Kidney tubule cell (primary cell): ENCODE results near the gene TTLL5.

Experiments used
- DNase-seq: peaks from one replicate; pipeline ENCODE4 v3.0.0-alpha.2; 2018; ENCODE audit warnings: low spot score

Gene TTLL5

DNA sequence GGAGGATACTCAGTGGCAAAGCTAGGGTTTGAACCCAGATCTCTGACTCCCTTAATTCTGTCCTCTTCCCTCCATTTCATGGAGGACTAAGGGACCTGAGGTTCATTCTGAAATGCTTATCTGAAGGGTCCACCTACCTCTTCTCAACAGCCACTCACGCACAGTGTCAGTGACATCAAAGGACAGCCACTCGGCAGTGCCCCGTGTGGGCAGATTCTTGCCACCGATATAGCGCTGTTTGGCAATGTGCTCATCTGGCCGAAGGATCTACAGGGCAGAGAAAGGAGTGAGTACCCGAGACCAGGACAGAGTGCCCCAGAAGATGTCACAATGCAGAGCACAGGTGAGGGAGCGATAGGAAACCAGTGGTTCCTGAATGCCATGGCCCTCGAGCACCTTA is 309.9 kb downstream of the TTLL5 start:
- no peak for DNase-seq

DNA sequence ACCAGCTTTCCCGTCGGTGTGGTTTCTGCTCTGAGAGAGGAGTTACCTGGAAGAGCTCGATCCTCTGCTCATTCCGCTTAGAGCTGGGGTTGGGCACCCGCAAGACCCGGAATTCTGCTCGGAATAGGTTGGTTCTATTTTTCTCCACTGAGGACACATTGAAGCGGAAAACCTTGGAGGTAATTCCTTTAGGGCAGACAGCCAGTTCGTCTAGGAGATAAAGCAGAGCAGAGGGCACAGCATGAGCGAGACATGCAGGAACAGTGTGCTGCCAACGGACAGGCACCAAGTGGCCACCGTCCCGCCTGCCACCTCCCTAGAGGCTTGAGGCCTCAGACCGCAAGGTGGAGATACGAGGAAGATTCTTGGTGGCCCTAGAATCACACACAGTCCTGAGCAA is 310.5 kb downstream of the TTLL5 start:
- no peak for DNase-seq

DNA sequence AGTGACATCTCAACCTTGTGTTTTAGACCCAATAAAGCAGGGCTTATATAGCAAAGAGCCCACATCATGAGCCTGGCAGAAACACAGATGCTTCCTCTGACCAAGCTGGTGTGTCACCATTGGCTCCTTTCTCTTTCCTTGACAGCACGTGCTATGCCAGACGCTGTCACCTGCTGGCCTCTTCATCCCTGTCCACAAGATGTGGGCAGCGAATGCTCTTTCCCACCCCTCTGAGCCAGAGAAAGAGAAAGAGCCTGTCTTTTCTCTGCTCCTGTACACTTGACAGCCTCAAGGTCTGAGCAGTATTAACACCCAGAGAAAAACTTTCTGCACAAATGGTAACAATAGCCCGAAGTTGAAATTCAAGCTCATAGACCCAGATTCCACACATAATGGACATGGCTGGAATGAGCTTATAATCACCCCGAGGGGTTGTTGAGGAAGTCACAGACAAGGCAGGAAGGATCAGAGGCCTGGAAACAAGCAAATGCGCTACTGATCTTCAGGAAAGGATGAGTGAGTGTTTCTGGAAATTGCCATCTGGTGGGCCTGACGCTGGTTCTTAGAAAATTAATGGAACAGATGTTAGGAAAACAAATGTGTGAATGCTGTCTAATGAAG is 311.9 kb downstream of the TTLL5 start:
- DNase-seq, result no peak

DNA sequence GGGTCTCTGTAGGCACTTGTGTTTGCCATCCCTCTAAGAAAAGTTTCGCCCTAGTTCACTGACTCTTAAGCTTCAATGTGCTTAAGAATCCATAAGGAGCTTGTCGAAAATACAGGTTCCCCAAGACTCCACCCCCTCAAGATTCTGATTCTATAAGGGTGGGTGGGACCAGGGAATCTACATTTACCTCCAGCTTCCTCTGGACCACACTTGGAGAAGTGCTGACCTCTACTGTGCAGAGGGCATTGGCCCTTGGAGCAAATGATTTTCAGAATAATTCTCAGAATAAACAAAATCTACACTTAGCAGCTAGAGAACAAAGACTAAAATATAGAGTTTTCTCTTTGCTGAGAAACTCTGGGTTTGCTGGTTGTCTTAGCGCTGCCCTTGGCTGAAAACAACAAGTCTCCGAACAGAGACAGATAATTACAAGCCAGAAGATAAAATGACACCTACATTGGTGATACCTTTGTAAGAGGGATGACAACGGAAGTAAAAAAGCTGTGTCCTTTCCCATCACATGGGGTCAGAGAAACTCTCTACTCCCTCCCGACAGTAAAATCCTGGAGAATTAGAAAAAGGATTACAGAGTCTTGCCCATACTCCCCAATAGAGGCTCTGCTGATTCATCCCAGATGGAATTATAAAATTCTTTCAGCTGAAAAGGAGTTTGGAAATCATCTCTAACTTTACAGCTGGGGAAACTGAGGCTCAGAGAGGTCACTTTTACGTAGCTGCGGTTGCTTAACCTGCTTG is 316.0 kb downstream of the TTLL5 start:
- no peak for DNase-seq

DNA sequence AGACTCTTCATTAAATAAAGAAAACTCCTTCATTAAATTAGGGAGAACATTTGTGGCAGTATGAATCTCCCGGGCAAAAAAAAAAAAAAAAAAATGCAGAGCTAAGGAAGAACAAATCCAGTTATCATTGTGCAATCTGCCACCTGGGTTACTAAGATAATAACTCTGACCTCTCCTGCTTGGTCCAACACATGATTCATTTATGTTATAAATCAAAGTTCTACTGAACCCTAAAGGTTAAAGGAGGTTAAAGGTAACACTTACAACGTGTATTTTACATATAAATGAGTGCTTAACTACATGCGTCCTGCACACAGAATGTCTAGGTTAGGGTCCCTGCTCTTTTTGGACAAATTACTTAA is 316.5 kb downstream of the TTLL5 start:
- no peak for DNase-seq

DNA sequence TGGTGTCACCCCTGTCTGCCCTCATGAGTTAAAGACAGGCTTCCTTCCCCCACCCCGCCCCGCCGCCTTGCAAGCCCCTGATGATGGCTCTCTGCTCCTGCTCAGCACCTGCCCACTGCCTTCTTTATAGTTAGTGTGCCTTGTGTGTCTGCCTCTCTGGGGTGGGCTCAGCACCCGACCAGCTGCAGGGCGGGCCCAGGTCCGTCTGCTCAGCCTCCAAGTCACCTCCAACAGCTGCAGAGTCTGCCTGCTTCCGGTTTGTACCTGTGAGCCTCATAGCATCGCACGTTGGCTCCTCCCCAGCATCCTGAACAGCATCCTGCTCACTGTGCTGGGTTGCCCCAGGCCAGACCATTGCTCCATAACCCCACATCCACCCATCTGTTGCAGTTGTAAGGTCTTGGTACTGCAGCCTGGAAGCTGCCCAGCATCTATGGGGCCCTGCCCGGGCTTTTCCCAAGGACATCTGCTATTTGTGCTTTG is 317.2 kb downstream of the TTLL5 start:
- DNase-seq, result no peak

DNA sequence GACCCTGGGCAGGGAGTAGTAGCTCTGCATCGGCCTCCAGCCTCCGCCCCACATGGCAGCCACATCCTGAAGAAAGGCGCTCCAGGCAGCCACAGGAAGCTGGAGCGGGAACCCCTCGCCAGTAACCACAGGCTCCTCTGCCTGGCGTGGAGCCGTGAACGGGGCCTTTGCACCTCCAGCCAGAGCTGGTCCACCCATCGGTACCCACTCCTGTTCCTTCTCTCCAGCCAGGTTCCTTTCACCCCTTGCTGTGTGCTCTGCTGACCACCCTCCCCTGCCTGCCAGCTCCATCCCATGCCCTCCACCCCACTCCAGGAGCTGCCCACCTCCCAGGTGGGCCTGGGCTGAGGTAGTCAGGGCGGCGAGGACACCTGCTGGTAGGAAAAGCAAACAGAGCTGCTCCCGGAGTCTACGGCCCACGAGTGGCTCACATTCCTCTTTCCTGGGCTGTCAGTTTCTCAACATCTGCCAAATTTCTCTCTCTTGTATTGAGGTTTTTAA is 318.1 kb downstream of the TTLL5 start:
- DNase-seq, result peak; percentile 28

DNA sequence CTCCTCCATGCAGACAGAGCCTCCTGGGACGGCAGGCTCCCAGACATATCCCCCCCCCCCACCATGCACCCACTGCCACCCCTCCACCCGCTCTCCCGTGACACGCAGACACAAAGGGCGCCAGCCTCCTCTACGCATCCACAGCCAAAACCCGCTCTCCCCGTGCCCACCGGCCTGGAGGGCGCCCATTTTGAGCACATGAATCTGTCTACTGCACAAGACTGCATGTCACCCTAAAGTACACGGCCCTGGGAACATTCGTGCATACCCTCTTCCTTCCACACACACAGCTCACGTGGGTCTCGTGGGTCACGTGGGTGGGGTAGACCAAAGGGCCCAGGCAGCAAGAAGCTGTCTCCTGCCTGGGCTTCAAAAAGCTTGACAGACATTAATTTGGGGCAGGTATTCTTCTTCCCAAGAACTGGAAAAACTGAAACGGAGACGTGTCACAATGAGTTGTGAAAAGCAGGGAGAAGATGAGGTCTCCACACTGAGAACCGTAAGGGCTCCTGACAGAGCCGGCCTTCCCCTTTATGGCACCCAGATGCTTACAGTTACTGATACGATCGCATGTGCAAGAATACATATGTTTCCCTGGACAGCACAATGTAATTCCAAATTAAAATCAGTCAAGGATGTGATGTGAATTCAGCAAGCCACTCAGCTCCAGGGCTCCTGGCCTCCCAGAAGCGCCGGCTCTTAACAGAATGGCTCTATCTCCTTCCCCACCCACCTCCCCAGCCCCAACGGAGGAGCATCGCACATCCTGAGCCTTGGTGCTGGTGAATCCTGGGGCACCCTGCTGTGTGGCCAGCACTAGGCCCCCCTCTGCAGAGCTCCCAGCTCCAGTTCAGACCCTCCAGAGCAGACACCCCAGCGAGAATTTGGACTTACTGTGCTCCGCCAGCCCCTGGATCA is 318.9 kb downstream of the TTLL5 start:
- DNase-seq, result no peak

DNA sequence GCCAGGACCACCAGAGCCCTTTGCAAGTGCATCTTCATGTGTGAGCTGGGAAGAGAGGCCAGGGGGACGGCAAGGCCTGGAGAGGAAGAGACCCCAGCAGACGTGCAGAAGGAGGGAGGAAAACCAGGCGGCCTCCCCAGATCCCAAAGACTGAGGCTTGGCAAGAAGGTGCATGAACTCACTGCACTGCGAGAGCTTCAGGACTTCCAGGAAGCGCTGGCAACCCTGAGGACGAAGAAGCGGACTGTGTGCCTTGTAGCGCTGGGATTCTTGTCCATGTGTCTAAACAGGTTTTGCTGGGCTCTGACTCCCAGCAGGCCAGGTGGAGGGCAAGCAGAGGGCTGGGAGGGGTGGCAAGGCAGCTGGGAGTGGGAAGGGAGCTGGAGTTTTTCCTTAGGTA is 319.8 kb downstream of the TTLL5 start:
- DNase-seq, result no peak

DNA sequence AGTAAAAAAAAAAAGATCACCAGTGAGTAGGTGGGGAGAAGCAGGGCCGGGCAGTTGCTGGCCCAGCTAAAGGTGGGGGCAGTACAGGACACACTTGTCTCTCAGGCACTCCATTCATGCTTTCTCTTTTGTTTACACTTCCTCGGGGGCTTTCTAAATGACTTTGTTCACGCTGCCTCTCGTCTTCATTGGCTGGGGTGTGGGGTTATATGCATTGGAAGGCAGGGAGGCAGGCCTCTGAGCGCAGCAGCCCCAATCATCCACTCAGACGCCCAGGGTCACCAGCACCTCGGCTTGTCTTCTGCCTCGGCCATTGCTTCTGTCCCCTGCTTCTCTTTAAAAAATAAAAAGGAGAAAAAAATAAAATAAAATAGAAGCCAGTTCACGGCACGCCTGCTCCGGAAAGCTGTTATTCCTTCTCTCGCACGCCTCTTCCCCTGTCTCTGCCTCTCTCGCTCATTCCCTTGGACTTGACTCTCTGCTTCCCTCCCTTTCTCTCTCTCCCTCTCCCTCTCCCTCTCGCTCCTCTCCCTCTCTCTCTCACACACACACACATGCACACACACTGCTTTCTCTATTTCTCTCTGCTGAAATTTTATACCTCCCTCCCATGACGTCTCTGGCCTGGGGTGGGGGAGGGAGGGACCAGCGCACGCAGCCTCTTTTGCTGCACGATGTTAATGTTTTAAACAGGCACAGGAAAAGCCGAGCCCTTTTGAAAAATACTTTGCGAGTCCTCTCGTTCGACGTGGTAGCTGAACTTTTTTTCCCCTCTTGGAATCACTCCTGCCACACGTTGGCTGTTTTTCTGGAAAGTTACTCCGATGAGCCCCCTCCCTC is 320.6 kb downstream of the TTLL5 start, which contains the start of gene TGFB3:
TGFB3 (minus strand) TSS at position 570 of the 840 bp plus-strand sequence. CDS start 1,102 bp downstream, outside the sequence.
- peak; percentile 82 for DNase-seq

DNA sequence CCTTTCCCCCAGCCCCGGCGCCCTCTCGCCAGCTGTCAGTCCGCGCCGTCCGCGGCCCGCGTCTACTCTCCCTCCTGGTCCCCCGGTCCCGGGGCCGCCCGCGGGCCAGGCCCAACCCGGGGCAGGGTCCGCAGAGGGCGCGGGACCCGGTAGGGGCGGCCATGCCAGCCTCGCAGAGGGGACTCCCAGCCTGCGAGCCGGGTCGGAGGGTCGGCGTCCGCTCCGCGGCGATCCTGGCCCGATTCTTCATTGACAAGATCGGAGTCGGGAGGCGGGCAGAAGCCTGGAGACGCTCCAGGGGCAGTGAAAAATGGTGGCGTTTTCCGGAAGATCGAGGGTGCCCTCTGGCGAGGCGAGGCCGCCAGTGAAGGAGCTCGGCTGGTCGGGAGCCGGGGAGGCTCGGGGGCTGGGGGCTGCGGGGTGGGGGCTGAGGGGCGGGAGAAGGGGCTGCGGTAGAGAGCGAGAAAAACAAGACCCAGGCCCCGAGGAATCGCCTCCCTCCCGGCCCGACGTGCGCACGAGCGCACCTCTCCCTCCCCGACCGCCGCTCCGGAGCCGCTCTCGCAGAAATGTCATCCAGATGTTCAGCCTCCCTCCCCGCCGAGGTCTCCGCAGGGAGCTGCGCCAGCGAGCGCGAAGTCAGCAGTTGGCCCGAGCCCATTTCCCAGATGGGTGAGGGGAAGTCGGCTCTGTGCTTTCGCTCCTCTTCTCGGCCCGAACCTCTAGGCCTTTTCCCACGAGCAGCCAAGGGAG is 321.4 kb downstream of the TTLL5 start:
- DNase-seq, result peak; percentile 83

DNA sequence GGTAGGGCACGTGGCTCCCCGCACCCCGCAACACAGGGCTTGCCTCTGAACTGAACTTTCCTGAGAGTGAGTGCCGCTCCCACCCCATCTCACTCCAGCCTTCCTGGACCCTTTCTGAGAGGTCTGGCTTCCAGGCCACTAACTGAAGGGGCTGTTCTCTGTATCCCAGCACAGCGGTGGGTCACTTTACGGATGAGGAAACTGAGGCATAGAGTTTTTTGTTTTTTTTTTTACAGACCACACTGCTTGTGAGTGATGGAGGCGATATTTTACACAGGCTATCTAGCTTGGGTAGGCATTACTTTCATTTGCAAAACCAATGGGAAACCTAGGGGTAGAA is 321.9 kb downstream of the TTLL5 start:
- DNase-seq, result no peak

DNA sequence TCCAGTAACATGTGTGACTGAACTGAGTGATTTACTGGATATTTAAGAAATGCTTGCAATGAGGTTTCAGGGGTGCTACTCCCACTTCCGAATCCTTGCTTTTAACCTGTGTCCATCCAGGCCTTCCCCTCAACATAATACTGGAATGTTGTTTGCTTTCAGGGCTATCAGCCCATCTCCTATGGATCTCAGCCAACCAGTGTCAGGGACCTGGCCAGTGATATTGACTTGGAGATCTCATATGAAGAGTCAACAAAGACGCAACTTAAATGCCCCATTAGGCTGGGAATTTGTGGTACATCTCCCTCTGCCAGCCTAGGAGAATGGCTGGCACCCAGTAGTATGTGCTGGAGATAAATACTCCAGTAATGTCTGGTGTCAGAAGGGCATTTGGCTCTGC is 323.6 kb downstream of the TTLL5 start:
- no peak for DNase-seq

DNA sequence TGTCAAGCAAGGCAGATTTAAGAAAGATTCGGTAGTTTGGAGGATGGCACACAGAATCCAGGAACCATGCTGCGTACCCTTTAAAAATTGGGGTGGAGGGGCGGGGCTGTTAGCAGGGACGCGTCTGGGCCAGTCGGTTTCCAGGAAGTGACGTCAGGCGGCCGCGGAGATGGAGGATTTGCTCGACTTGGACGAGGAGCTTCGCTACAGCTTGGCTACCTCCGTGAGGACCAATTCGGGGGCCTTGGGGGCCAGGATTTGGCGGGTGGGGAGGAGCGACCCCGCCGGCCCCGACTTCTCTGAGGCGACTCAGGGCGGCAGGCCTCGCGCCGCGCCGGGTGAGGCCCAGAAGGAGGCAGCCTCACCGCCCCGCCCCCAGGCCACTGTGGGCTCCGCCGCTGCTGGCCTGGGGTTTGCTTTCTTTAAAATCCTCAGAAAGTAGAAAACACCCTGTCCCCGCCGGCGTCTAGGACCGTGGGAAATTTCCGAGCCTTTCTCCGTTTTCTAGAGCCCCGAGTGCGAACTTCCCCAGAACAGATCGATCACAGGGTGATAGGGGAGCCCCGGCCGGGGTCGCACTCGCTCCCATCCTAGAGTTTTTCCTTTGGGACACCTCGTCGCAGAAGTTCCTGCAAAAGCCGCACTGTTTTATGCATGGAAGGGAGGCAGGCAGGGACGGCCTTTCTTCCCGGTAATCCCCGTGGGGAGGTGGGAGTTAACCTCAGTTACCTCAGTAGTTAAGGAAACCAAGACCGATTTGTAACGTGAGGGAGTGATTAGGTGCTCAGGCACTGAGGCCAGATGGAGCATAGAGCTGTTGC is 324.8 kb downstream of the TTLL5 start, which contains the start of gene IFT43:
IFT43 (plus strand) TSS at position 146 of the 821 bp plus-strand sequence; CDS start at position 170, 24 bp downstream.
- DNase-seq, result peak; percentile 74

DNA sequence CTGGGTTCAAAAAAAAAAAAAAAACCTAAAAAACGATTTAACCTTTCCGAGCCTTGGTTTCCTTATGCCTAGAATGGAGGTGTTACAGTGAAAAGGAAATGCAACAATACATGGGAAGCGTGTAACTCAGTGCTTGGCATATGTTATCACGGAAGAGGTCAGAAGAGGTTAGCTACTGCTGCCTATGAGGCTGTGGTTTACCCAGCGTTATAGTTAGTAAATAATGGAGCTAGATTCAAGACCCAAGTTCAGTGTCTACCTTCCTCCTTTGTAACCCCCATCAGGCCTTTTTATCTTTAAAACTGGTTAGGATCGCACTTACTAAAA is 325.4 kb downstream of the TTLL5 start:
- DNase-seq, result no peak

DNA sequence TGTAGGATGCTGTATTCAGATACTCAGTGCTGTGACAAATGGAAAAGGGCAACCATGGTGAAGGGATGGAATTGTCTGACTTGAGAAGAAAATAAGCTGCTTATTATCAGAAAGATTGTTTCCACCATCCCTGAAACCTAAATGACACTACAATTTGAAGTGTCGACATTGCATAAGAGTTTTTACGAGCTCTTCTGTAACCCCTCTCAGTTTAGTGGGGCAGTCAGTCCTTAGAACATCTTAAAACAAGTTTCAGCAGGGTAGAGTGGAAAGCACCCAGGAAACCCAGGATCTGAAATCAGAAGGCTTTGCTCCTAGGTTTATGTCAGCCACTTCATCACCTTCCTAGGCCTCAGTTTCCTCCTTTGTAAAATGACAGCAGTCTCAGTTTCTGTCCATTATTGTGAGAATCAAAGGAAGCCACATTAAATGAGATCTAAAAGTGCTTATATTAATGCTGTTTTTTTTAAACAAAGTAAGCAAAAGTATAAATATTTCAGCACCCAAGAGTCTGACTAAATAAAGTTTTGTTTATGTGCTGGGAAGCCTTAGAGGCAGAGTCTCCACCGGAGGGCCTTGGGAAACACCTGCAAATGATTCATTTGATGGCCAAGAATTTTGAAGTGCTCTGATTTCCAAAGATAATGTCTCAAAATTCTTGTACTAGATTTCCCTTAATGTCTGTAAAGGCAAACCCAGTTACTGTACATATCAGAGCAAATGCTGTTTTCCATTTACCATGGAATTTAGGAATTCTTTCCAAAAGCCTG is 326.3 kb downstream of the TTLL5 start:
- no peak for DNase-seq

DNA sequence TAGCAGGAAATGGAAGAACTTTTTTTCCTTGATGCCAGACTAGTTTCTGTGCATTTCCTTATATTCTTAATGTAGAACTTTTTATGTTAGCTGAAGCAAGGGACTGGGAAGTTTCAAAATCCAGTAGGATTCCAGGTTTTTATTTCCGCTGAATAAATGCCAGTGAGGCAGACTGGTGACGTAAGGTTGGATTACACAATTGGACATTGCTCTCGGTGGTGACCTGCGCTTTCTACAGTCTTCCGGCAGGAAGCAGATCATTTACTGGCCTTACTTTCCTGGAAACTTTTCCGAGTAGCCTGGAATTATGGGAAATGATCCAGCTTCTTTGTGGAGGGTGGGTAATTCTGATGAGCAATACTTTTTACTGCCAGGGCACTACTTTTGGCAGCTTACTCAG is 328.1 kb downstream of the TTLL5 start:
- peak; percentile 77 for DNase-seq

DNA sequence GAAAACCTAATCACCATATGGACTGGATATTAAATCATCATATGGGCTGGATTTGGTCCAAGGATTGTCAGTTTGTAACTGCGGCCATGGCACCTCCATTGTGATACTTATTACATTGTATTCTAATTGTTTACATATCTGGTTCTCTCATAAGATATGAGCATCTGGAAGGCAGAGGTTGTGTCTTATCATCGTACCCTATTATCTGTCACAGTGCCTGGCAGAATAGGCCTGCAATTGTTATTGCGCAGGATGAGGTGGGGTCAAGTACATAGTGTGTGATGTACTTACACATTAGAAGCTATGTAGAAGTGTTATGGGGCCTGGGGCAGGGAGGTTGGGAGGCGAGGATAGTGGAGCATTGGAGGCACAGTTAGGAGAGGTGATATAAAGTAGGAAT is 329.3 kb downstream of the TTLL5 start:
- no peak for DNase-seq

DNA sequence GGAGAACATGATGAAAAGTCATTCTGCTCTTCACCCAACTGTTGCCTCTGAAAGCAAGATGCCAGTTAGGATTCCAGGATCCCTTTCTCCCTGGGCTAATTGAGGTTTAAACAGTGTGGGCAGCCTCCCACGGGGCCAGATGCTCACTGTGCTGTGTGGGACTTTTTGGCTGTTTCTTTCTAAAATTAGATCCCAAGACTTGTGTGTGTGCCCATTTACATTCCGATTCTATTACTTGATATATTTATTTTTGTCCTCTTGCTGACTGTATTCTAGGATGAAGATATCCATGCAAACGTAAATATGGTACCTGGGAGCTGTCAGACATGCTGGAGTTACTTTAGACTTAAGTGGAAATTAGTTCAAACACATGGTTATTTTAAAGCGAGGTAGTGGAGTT is 330.7 kb downstream of the TTLL5 start:
- DNase-seq, result no peak
